SK-N-SH (cell line): ENCODE measurements around the gene CHST11. TPM values are rescaled to one million over a fixed set of nuclear protein-coding genes. Genes with fewer than 3 reads are reported as not detected.

Experiments
- CTCF ChIA-PET: fragments of 300-600, 350-600 bp; formaldehyde crosslinking; extraction: SDS; loops from one replicate; lab custom pipeline; 2021; lab: Yijun Ruan, JAX
- POLR2A ChIA-PET: fragments of 350-600 bp; sonication (Branson Sonifier 250); formaldehyde crosslinking; extraction: SDS; loops from one replicate; lab custom pipeline; 2020; ENCODE audit warnings: antibody characterized with exemption, inconsistent platforms; lab: Yijun Ruan, JAX
- DNase-seq: peaks from one replicate; pipeline ENCODE4 v3.0.0; 2012
- H2AFZ ChIP-seq: fragments of 200-600 bp; sonication (generic); 2 replicates; pipeline ENCODE4 v1.8.1; 2016; ENCODE audit warnings: antibody characterized with exemption, mild to moderate bottlenecking, low read depth
- H3F3A ChIP-seq: fragments of 200-600 bp; sonication (generic); replicated peaks from 2 replicates; pipeline ENCODE3; 2016; ENCODE audit warnings: antibody characterized with exemption, mild to moderate bottlenecking; ENCODE audit not compliant: insufficient read depth
- H3K27ac ChIP-seq, 2 experiments: fragments of 200-500 bp in 1 of 2; fragments of 200-600 bp in 1 of 2; sonication (Bioruptor generic) in 1 of 2; sonication (generic), shearing (Covaris generic) in 1 of 2; 2 replicates each; pipeline versions ENCODE4 v1.5.1 to v1.6.1; 2014 to 2016; ENCODE audit warnings: low read depth in 2 of 2, inconsistent platforms in 1 of 2, low read length in 1 of 2, mild to moderate bottlenecking in 1 of 2, mixed read lengths in 1 of 2
- H3K27me3 ChIP-seq: fragments of 200-600 bp; sonication (generic), shearing (Covaris generic); 2 replicates; pipeline ENCODE4 v1.6.1; 2016; ENCODE audit warnings: mixed run types; ENCODE audit not compliant: insufficient read depth
- H3K36me3 ChIP-seq, 2 experiments: fragments of 200-500 bp in 1 of 2; fragments of 200-600 bp in 1 of 2; sonication (Bioruptor generic) in 1 of 2; sonication (generic) in 1 of 2; replicated peaks in 1 of 2; 2 replicates each; pipeline versions ENCODE3 to v1.5.1; 2014 to 2016; ENCODE audit warnings: low read length in 1 of 2, mild to moderate bottlenecking in 1 of 2; ENCODE audit not compliant: insufficient read depth in 2 of 2, control insufficient read depth in 1 of 2
- H3K4me1 ChIP-seq, 2 experiments: fragments of 200-500 bp in 1 of 2; fragments of 200-600 bp in 1 of 2; sonication (Bioruptor generic) in 1 of 2; sonication (generic), shearing (Covaris generic) in 1 of 2; 2 replicates each; pipeline versions ENCODE4 v1.5.1 to v1.6.1; 2014 to 2016; ENCODE audit warnings: low read depth in 1 of 2, low read length in 1 of 2, mixed run types in 1 of 2; ENCODE audit not compliant: insufficient read depth in 2 of 2, control insufficient read depth in 1 of 2
- H3K4me2 ChIP-seq: fragments of 200-600 bp; sonication (generic), shearing (Covaris generic); 2 replicates; pipeline ENCODE4 v1.6.1; 2017; ENCODE audit warnings: mixed run types
- H3K4me3 ChIP-seq, 2 experiments: fragments of 200-500 bp in 1 of 2; fragments of 200-600 bp in 1 of 2; sonication (Bioruptor generic) in 1 of 2; sonication (generic), shearing (Covaris generic) in 1 of 2; 2 replicates each; pipeline versions ENCODE4 v1.5.1 to v1.8.1; 2014 to 2016; ENCODE audit warnings: low read depth in 2 of 2, inconsistent platforms in 1 of 2, low read length in 1 of 2, mild to moderate bottlenecking in 1 of 2, mixed read lengths in 1 of 2, moderate library complexity in 1 of 2
- H3K79me2 ChIP-seq: fragments of 200-600 bp; sonication (generic); 2 replicates; pipeline ENCODE4 v1.8.1; 2017; ENCODE audit warnings: mild to moderate bottlenecking; ENCODE audit not compliant: insufficient read depth
- H3K9ac ChIP-seq: fragments of 200-600 bp; sonication (generic); 2 replicates; pipeline ENCODE4 v1.6.1; 2017; ENCODE audit warnings: mixed run types
- H3K9me2 ChIP-seq: fragments of 200-600 bp; sonication (generic); 2 replicates; pipeline ENCODE4 v1.6.1; 2017; ENCODE audit warnings: mixed run types
- H3K9me3 ChIP-seq: fragments of 200-600 bp; sonication (generic); 2 replicates; pipeline ENCODE4 v1.6.1; 2017; ENCODE audit warnings: mixed run types, mild to moderate bottlenecking, moderate library complexity
- H4K20me1 ChIP-seq: fragments of 200-600 bp; sonication (generic); 2 replicates; pipeline ENCODE4 v1.6.1; 2017; ENCODE audit warnings: mild to moderate bottlenecking, mixed run types; ENCODE audit not compliant: insufficient read depth
- CTCF ChIP-seq: fragments of 200-600 bp; sonication (generic); IDR thresholded peaks from 2 replicates; pipeline ENCODE4 v1.6.1; 2017; ENCODE audit warnings: antibody characterized with exemption, mild to moderate bottlenecking, moderate library complexity
- ELF1 ChIP-seq: IDR thresholded peaks from 2 replicates; pipeline ENCODE4 v1.4.0; 2012
- EZH2phosphoT487 ChIP-seq: fragments of 200-600 bp; sonication (generic); IDR thresholded peaks from 2 replicates; pipeline ENCODE4 v1.6.1; 2017; ENCODE audit warnings: low read depth, mixed run types, mild to moderate bottlenecking, antibody characterized with exemption, moderate library complexity, borderline replicate concordance
- FOSL2 ChIP-seq: IDR thresholded peaks from 2 replicates; pipeline ENCODE4 v1.4.0; 2012; ENCODE audit warnings: low read depth, mild to moderate bottlenecking, moderate library complexity, borderline replicate concordance
- FOXJ3 ChIP-seq: sonication (generic); formaldehyde crosslinking; IDR thresholded peaks from 2 replicates; pipeline ENCODE4 v1.5.1; 2020; ENCODE audit warnings: mild to moderate bottlenecking, missing genetic modification reagents
- GABPA ChIP-seq: IDR thresholded peaks from 2 replicates; pipeline ENCODE4 v1.4.0; 2012; ENCODE audit warnings: low read depth, mild to moderate bottlenecking
- IRF3 ChIP-seq: fragments of 150-350 bp; IDR thresholded peaks from 2 replicates; pipeline ENCODE4 v1.6.1; 2016; ENCODE audit warnings: mild to moderate bottlenecking, low read depth, low read length
- JUND ChIP-seq: IDR thresholded peaks from 2 replicates; pipeline ENCODE4 v1.4.0; 2012
- MAX ChIP-seq: IDR thresholded peaks from 2 replicates; pipeline ENCODE4 v1.4.0; 2012; ENCODE audit warnings: low read depth
- MEF2A ChIP-seq: IDR thresholded peaks from 2 replicates; pipeline ENCODE4 v1.4.0; 2012; ENCODE audit warnings: low read depth, borderline replicate concordance
- NFIC ChIP-seq: IDR thresholded peaks from 2 replicates; pipeline ENCODE4 v1.4.0; 2012; ENCODE audit warnings: borderline replicate concordance
- POLR2AphosphoS5 ChIP-seq: IDR thresholded peaks from 2 replicates; pipeline ENCODE4 v1.6.1; 2012; ENCODE audit warnings: low read depth, low read length
- RAD21 ChIP-seq: IDR thresholded peaks from 2 replicates; pipeline ENCODE4 v1.6.1; 2012; ENCODE audit warnings: mild to moderate bottlenecking, low read length
- RCOR1 ChIP-seq: fragments of 150-350 bp; IDR thresholded peaks from 2 replicates; pipeline ENCODE4 v1.6.1; 2017; ENCODE audit warnings: antibody characterized with exemption, low read length
- RXRA ChIP-seq: IDR thresholded peaks from 2 replicates; pipeline ENCODE4 v1.4.0; 2012; ENCODE audit warnings: low read depth, mild to moderate bottlenecking, borderline replicate concordance
- TAF1 ChIP-seq: IDR thresholded peaks from 2 replicates; pipeline ENCODE4 v1.6.1; 2012; ENCODE audit warnings: low read depth, mild to moderate bottlenecking, low read length, moderate library complexity, borderline replicate concordance
- TCF12 ChIP-seq: IDR thresholded peaks from 2 replicates; pipeline ENCODE4 v1.4.0; 2012
- TEAD4 ChIP-seq: IDR thresholded peaks from 2 replicates; pipeline ENCODE4 v1.4.0; 2012; ENCODE audit warnings: mild to moderate bottlenecking, borderline replicate concordance; ENCODE audit not compliant: insufficient read depth
- USF2 ChIP-seq: fragments of 150-350 bp; IDR thresholded peaks from 2 replicates; pipeline ENCODE4 v1.6.1; 2017; ENCODE audit warnings: antibody characterized with exemption, low read length, low read depth, borderline replicate concordance
- YY1 ChIP-seq: IDR thresholded peaks from 2 replicates; pipeline ENCODE4 v1.4.0; 2012; ENCODE audit warnings: low read depth, mild to moderate bottlenecking
- WGBS: methylation state at CpG from one replicate; pipeline ENCODE4 v1.1.6; 2017; ENCODE audit warnings: low lambda C conversion rate; 5-methylcytosine and 5-hydroxymethylcytosine counted together
- polyA plus RNA-seq, 3 experiments: library from polyadenylated mRNA; depleted of rRNA; stranded (reverse); fragments of >200 nt; gene quantifications; 2 replicates each; pipeline ENCODE4 v1.2.3, GENCODE V29; 2012
- TF ChIP-seq, protein P1 (sequence below): IDR thresholded peaks from 2 replicates; pipeline ENCODE4 v1.6.1; 2012; ENCODE audit warnings: mild to moderate bottlenecking, low read depth, low read length, moderate library complexity

The CHST11 gene
- polyA plus RNA-seq, 1 of the 3 experiments (the other 2 are of a cell fraction) = 18.6 TPM

DNA sequence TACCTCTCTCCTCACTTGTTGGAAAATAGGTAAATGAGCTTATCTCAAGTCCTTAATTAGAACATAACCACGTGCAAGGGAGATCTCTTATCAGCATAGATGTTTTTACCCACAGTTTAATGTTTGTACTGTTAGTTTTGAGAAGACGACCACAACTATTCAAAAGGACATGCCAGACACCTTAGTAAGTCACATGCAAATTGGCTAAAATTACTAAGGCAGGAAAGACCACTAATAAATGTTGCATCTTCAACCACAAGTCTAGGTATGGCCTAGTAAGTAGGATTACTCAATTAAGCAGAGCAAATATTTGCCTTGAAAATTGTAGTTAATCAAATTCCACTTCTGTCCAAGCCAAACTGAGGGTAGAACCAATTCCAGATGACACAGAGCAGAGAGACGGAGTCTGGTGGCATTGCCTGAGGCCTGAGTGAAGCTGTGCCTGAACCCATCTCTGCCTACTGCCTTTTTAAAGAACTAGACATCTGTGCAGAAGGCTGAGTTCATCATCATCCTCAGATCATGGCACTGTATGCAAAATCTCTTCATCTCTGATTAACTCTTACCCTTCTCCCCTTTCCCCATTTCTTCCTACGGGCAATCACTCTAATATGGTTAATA is 29.7 kb upstream of the CHST11 start:
- TF ChIP-seq NFIC = no peak
- no peak for TF ChIP-seq FOXJ3 (CRISPR knock-in tag)
- TF ChIP-seq RXRA = no peak
- TF ChIP-seq CTCF = no peak
- no peak for TF ChIP-seq JUND
- TF ChIP-seq YY1 = no peak
- TF ChIP-seq GABPA = no peak
- no peak for TF ChIP-seq RAD21
- Histone ChIP-seq H3K79me2 (no peaks in the 10 kb centered on the region), H3F3A (no peaks in the 10 kb centered on the region), H3K9me3 (no peaks in the 10 kb centered on the region), H3K9me2 (no peaks in the 10 kb centered on the region), H2AFZ (no peak overlapping the region), H3K4me2 (no peak overlapping the region), H3K27ac (no peak overlapping the region), H3K9ac (no peak overlapping the region), H4K20me1 (no peaks in the 10 kb centered on the region), H3K4me3 (no peak overlapping the region), H3K27me3 (no peaks in the 10 kb centered on the region), H3K4me1 (peaks cover 0 to 3% of the 10 kb centered on the region in 2 experiments; a peak in 2 of 4 replicates), H3K36me3 (no peaks in the 10 kb centered on the region)
- DNase-seq = peak; percentile 25
- CTCF ChIA-PET = interaction anchor here (1.5 to 1.6 kb wide), 2 partner anchors 45 kb away, joined by 4 to 5 read pairs; no protein-coding TSS in a partner anchor
- 64% methylated on average over 4 of the region's 4 CpGs for WGBS
- POLR2A ChIA-PET = no interaction called here

GRCh38 chr12:104427547-104427938 is 29.2 kb upstream of the CHST11 start:
- H3K36me3 ChIP-seq = no peaks in the 10 kb centered on the region
- no peak for DNase-seq
- no peak overlapping the region for H3K4me2 ChIP-seq
- ChIA-PET POLR2A (no interaction called here), CTCF (interaction anchor here (0.6 to 1.6 kb wide), 3 partner anchors 29 to 242 kb away, joined by 3 to 4 read pairs (median 3); partner anchors contain the start of gene CHST11)
- no peak overlapping the region for H3K27ac ChIP-seq
- no peak overlapping the region for H3K4me3 ChIP-seq
- H3K9ac ChIP-seq = no peak overlapping the region
- H3K4me1 ChIP-seq = peaks cover 0 to 3% of the 10 kb centered on the region in 2 experiments; a peak in 2 of 4 replicates
- H3K9me3 ChIP-seq = no peaks in the 10 kb centered on the region
- H3K27me3 ChIP-seq = no peaks in the 10 kb centered on the region
- no peaks in the 10 kb centered on the region for H4K20me1 ChIP-seq
- H2AFZ ChIP-seq = no peak overlapping the region
- H3K9me2 ChIP-seq = no peaks in the 10 kb centered on the region
- H3F3A ChIP-seq = no peaks in the 10 kb centered on the region
- H3K79me2 ChIP-seq = no peaks in the 10 kb centered on the region
- 100% methylated on average over 1 of the region's 1 CpG for WGBS
- TF ChIP-seq YY1 (no peak), RCOR1 (no peak), MAX (no peak), TCF12 (no peak), ELF1 (no peak), IRF3 (no peak), MEF2A (no peak), FOXJ3 (CRISPR knock-in tag) (no peak), JUND (no peak), TEAD4 (no peak), USF2 (no peak), TAF1 (no peak), FOSL2 (no peak), POLR2AphosphoS5 (no peak), EZH2phosphoT487 (no peak), NFIC (no peak)
- TF ChIP-seq, protein P1, sequence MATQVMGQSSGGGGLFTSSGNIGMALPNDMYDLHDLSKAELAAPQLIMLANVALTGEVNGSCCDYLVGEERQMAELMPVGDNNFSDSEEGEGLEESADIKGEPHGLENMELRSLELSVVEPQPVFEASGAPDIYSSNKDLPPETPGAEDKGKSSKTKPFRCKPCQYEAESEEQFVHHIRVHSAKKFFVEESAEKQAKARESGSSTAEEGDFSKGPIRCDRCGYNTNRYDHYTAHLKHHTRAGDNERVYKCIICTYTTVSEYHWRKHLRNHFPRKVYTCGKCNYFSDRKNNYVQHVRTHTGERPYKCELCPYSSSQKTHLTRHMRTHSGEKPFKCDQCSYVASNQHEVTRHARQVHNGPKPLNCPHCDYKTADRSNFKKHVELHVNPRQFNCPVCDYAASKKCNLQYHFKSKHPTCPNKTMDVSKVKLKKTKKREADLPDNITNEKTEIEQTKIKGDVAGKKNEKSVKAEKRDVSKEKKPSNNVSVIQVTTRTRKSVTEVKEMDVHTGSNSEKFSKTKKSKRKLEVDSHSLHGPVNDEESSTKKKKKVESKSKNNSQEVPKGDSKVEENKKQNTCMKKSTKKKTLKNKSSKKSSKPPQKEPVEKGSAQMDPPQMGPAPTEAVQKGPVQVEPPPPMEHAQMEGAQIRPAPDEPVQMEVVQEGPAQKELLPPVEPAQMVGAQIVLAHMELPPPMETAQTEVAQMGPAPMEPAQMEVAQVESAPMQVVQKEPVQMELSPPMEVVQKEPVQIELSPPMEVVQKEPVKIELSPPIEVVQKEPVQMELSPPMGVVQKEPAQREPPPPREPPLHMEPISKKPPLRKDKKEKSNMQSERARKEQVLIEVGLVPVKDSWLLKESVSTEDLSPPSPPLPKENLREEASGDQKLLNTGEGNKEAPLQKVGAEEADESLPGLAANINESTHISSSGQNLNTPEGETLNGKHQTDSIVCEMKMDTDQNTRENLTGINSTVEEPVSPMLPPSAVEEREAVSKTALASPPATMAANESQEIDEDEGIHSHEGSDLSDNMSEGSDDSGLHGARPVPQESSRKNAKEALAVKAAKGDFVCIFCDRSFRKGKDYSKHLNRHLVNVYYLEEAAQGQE = no peak
